NCI-H1048 (cell line): ENCODE data around the gene FAM72B.
"Not testable (repeated sequence)": the region's sequence is repeated elsewhere in the genome, so short reads cannot be mapped to it uniquely, and the experiment has no call there.

ENCODE experiments used
- DNase-seq: peaks from one replicate; lab custom pipeline; 2025; lab: John Stamatoyannopoulos, UW

Gene FAM72B

GRCh38 chr1:121200232-121200631 lies 16.1 kb upstream of the FAM72B start:
- not testable (repeated sequence) for DNase-seq

GRCh38 chr1:121199763-121200162 lies 15.6 kb upstream of the FAM72B start:
- DNase-seq, result not testable (repeated sequence)

GRCh38 chr1:121197095-121197882 lies 13.1 kb upstream of the FAM72B start:
- not testable (repeated sequence) for DNase-seq

- not testable (repeated sequence) for DNase-seq
Observed at GRCh38 chr1:121192512-121192911, 8.4 kb upstream of the FAM72B start.

- not testable (repeated sequence) for DNase-seq
Observed at GRCh38 chr1:121187914-121188313, 3.8 kb upstream of the FAM72B start.

GRCh38 chr1:121186191-121186590 lies 2.1 kb upstream of the FAM72B start:
- not testable (repeated sequence) for DNase-seq

- not testable (repeated sequence) for DNase-seq
Observed at GRCh38 chr1:121185140-121185708, 1.1 kb upstream of the FAM72B start.

GRCh38 chr1:121183867-121184266 lies 273 bp downstream of the FAM72B start:
- not testable (repeated sequence) for DNase-seq

- DNase-seq, result not testable (repeated sequence)
Observed at GRCh38 chr1:121178197-121178596, 5.9 kb downstream of the FAM72B start.

GRCh38 chr1:121176649-121177048 lies 7.5 kb downstream of the FAM72B start:
- not testable (repeated sequence) for DNase-seq

- DNase-seq, result not testable (repeated sequence)
Observed at GRCh38 chr1:121168152-121168668, 15.9 kb downstream of the FAM72B start.

- not testable (repeated sequence) for DNase-seq
Observed at GRCh38 chr1:121167225-121167738, 16.9 kb downstream of the FAM72B start.

- not testable (repeated sequence) for DNase-seq
Observed at GRCh38 chr1:121165296-121165695, 18.8 kb downstream of the FAM72B start.

GRCh38 chr1:121163850-121164757 lies 20.0 kb downstream of the FAM72B start:
- not testable (repeated sequence) for DNase-seq

GRCh38 chr1:121161199-121161901 lies 22.8 kb downstream of the FAM72B start:
- DNase-seq, result not testable (repeated sequence)

GRCh38 chr1:121160118-121160517 lies 24.0 kb downstream of the FAM72B start:
- not testable (repeated sequence) for DNase-seq

GRCh38 chr1:121157609-121158008 lies 26.5 kb downstream of the FAM72B start:
- not testable (repeated sequence) for DNase-seq

GRCh38 chr1:121156958-121157603 lies 27.1 kb downstream of the FAM72B start:
- not testable (repeated sequence) for DNase-seq

GRCh38 chr1:121155671-121156358 lies 28.3 kb downstream of the FAM72B start:
- DNase-seq, result not testable (repeated sequence)

- not testable (repeated sequence) for DNase-seq
Observed at GRCh38 chr1:121154811-121155210, 29.3 kb downstream of the FAM72B start.
